OCI-LY3 (cell line): Measurements from ENCODE around the gene OOEP.

Experiments used
- H2AFZ ChIP-seq: fragments of 200-600, 300-600 bp; shearing (Covaris generic); 2 replicates; pipeline ENCODE4 v1.6.0; 2014; ENCODE audit warnings: antibody characterized with exemption, low read depth, low read length
- H3K27ac ChIP-seq: fragments of 200-600, 300-600 bp; sonication (generic); 2 replicates; pipeline ENCODE4 v1.5.1; 2014; ENCODE audit warnings: mild to moderate bottlenecking, low read length, moderate library complexity, mixed read lengths
- H3K27me3 ChIP-seq: fragments of 200-600, 300-600 bp; sonication (generic); 2 replicates; pipeline ENCODE4 v1.6.1; 2014; ENCODE audit warnings: low read depth, low read length, mixed read lengths
- H3K36me3 ChIP-seq: fragments of 200-600, 300-600 bp; sonication (generic); replicated peaks from 2 replicates; pipeline ENCODE3; 2014; ENCODE audit warnings: low read depth, low read length, mixed read lengths
- H3K4me1 ChIP-seq: fragments of 300-600, 200-600 bp; sonication (generic); 2 replicates; pipeline ENCODE4 v1.6.1; 2014; ENCODE audit warnings: low read length, mixed read lengths
- H3K4me2 ChIP-seq: fragments of 200-600, 300-600 bp; sonication (generic); 2 replicates; pipeline ENCODE4 v1.6.1; 2014; ENCODE audit warnings: low read length, mixed read lengths
- H3K4me3 ChIP-seq: fragments of 300-600, 200-600 bp; sonication (generic); 2 replicates; pipeline ENCODE4 v1.5.1; 2014; ENCODE audit warnings: antibody characterized with exemption, mild to moderate bottlenecking, low read length, moderate library complexity
- H3K79me2 ChIP-seq: fragments of 300-600, 200-600 bp; shearing (Covaris generic); 2 replicates; pipeline ENCODE4 v1.6.1; 2014; ENCODE audit warnings: mild to moderate bottlenecking, low read length, mixed read lengths
- H3K9ac ChIP-seq: fragments of 300-600, 200-600 bp; shearing (Covaris generic); 2 replicates; pipeline ENCODE4 v1.6.0; 2014; ENCODE audit warnings: mild to moderate bottlenecking, low read length, moderate library complexity
- H3K9me3 ChIP-seq: fragments of 200-600, 300-600 bp; shearing (Covaris generic); 2 replicates; pipeline ENCODE4 v1.6.1; 2014; ENCODE audit warnings: low read length, mixed read lengths; ENCODE audit not compliant: insufficient read depth
- H4K20me1 ChIP-seq: fragments of 200-600, 300-600 bp; sonication (generic); 2 replicates; pipeline ENCODE4 v1.6.1; 2016; ENCODE audit warnings: low read length, mixed read lengths; ENCODE audit not compliant: insufficient read depth
- EZH2phosphoT487 ChIP-seq: fragments of 200-600 bp; shearing (Covaris generic); IDR thresholded peaks from 2 replicates; pipeline ENCODE4 v1.6.1; 2018; ENCODE audit warnings: antibody characterized with exemption, mixed run types, low read depth
- TF ChIP-seq, protein P1 (sequence below): fragments of 200-600, 300-600 bp; sonication (generic); IDR thresholded peaks from 2 replicates; pipeline ENCODE4 v1.5.1; 2014; ENCODE audit warnings: antibody characterized with exemption, low read length, low read depth

OOEP gene

DNA sequence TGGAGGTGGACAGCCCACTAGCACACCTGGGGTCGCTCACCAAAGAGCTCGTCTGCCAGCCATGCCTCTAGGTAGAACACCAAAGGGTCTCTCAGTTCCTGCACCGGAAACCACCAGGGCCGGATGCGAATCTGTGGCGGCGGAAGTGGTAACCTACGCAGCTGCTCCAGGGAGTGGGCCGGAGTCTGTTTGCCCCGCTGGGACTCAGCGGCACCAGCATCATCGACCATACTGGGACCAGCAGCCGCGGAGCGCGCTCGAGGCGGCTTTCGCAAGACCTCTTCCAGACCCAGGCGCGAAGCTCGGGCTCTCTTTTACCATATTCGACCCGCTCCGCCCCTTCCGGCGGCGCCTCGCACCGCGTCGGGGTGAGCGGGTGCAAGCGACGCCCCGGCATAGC lies at the start of gene OOEP:
TSS of gene OOEP (minus strand) at position 335 of the 400 bp plus-strand sequence. CDS start at position 230, 105 bp downstream.
- no peak within 1 kb of the TSS for H3K4me2 ChIP-seq
- no peaks in the 10 kb centered on the region for H3K36me3 ChIP-seq
- H3K27me3 ChIP-seq = no peaks in the 10 kb centered on the region
- H4K20me1 ChIP-seq = no peaks in the 10 kb centered on the region
- no peak within 1 kb of the TSS for H3K27ac ChIP-seq
- no peak within 1 kb of the TSS for H3K4me3 ChIP-seq
- H3K79me2 ChIP-seq = no peaks in the 10 kb centered on the region
- no peak within 1 kb of the TSS for H3K9ac ChIP-seq
- no peak within 1 kb of the TSS for H2AFZ ChIP-seq
- H3K4me1 ChIP-seq = no peaks in the 10 kb centered on the region
- TF ChIP-seq EZH2phosphoT487 = no peak
- TF ChIP-seq, protein P1, sequence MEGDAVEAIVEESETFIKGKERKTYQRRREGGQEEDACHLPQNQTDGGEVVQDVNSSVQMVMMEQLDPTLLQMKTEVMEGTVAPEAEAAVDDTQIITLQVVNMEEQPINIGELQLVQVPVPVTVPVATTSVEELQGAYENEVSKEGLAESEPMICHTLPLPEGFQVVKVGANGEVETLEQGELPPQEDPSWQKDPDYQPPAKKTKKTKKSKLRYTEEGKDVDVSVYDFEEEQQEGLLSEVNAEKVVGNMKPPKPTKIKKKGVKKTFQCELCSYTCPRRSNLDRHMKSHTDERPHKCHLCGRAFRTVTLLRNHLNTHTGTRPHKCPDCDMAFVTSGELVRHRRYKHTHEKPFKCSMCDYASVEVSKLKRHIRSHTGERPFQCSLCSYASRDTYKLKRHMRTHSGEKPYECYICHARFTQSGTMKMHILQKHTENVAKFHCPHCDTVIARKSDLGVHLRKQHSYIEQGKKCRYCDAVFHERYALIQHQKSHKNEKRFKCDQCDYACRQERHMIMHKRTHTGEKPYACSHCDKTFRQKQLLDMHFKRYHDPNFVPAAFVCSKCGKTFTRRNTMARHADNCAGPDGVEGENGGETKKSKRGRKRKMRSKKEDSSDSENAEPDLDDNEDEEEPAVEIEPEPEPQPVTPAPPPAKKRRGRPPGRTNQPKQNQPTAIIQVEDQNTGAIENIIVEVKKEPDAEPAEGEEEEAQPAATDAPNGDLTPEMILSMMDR = no peak
- H3K9me3 ChIP-seq = peaks cover 9% of the 10 kb centered on the region; the same call in 1 of the 2 replicates

DNA sequence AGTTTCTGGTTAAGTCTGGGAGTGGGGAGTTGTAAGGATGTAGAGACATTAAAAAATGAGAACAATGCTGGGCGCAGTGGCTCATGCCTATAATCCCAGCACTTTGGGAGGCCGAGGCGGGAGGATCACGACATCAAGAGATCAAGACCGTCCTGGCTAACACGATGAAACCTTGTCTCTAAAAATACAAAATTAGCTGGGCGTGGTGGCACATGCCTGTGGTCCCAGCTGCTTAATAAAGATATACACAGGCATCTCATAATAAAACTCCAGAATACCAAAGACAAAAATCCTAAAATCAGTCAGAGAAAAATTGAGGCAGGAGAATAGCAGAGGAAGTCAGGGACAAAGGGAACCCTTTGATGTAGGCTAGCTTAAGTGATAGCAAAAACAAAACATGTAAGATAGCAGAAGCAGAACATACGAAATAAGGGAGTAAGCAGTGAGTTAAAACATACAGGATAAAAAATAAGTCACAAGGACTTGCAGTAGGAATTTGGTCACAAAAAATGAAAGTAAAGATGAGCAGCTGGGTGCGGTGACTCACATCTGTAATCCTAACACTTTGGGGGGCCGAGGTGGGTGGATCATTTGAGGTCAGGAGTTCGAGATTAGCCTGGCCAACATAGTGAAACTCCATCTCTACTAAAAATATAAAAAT lies 48.5 kb upstream of the OOEP start:
- H2AFZ ChIP-seq = peak overlapping the region; percentile 23; the same call in 1 of the 2 replicates
- no peaks in the 10 kb centered on the region for H3K79me2 ChIP-seq
- no peak overlapping the region for H3K27ac ChIP-seq
- no peak overlapping the region for H3K4me3 ChIP-seq
- no peaks in the 10 kb centered on the region for H4K20me1 ChIP-seq
- no peaks in the 10 kb centered on the region for H3K27me3 ChIP-seq
- no peaks in the 10 kb centered on the region for H3K36me3 ChIP-seq
- no peak overlapping the region for H3K4me2 ChIP-seq
- H3K9me3 ChIP-seq = no peaks in the 10 kb centered on the region
- H3K4me1 ChIP-seq = no peaks in the 10 kb centered on the region
- TF ChIP-seq, protein P1 = no peak
- TF ChIP-seq EZH2phosphoT487 = no peak
- H3K9ac ChIP-seq = no peak overlapping the region

DNA sequence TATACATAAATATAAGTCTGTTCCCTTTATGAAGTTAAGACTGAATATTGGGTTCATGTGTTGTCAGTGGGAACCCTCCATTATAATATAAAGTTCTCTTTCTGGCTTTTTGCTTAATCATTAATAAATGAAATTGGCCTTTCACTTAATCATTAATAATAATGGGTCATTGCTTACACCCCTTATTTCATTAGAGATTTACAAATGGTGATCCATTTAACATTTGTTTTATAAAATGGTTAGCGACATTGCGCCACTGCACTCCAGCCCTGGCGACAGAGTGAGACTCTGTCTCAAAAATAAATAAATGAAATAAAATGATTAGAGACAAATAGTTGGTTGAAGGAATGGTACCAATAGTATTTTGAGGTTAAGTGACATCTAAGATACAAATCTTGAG lies 43.4 kb upstream of the OOEP start:
- no peak overlapping the region for H3K4me2 ChIP-seq

DNA sequence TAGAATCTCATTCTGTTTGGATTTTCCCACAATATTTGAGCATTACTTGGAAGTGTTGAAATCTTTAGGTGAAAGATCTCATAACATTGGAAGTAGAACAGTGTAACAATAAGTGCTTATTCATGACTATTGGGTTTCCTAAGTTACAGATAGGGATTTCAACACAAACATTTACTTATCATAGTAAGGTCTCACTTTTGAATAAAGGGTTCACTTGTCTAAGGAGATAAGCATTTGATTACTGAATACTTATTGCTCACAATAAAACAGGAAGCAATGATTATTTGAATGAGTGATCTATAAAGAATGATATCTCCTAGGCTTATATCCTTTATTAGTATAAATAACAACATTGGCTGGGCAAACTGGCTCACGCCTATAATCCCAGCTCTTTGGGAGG lies 39.7 kb upstream of the OOEP start:
- Histone ChIP-seq H4K20me1 (no peaks in the 10 kb centered on the region), H3K9me3 (no peaks in the 10 kb centered on the region), H3K36me3 (no peaks in the 10 kb centered on the region), H3K27me3 (0 out of 2 replicates have a peak, but pooled peaks cover 8% of the 10 kb centered on the region), H3K4me2 (no peak overlapping the region), H3K27ac (no peak overlapping the region), H3K4me3 (no peak overlapping the region), H3K9ac (no peak overlapping the region), H2AFZ (no peak overlapping the region), H3K79me2 (no peaks in the 10 kb centered on the region), H3K4me1 (peaks cover 8% of the 10 kb centered on the region)
- TF ChIP-seq, protein P1 = no peak
- TF ChIP-seq EZH2phosphoT487 = no peak

More for the DNA sequence above, 43.4 kb upstream of the OOEP start:
- Histone ChIP-seq H3K9me3 (no peaks in the 10 kb centered on the region), H3K27ac (no peak overlapping the region), H3K9ac (no peak overlapping the region), H3K4me3 (no peak overlapping the region), H2AFZ (no peak overlapping the region), H3K27me3 (no peaks in the 10 kb centered on the region), H4K20me1 (no peaks in the 10 kb centered on the region), H3K4me1 (peaks cover 8% of the 10 kb centered on the region), H3K36me3 (no peaks in the 10 kb centered on the region), H3K79me2 (no peaks in the 10 kb centered on the region)
- TF ChIP-seq EZH2phosphoT487 = no peak
- TF ChIP-seq, protein P1 = no peak
